ENCODE data around the gene CUL1.

DNA sequence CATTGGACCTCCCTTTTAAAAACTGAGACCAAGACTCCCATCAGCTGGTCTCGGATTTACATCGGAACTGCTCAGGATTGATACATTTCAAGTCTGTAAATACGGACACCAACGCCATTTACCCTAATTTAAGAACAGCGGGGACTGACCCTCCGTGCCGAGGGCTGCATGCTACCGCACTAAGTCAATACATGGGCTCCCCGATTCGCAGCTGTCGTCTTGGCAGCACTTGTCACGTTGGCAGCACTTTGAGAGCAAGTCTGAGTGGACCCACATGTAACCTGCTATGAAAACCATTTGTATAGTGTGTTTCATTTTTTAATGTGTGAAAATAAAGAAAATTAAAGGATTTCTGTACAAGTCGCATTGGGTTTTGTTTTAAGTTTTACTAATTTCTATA, 102.0 kb downstream of the CUL1 start:
- TF ChIP-seq, protein P1, sequence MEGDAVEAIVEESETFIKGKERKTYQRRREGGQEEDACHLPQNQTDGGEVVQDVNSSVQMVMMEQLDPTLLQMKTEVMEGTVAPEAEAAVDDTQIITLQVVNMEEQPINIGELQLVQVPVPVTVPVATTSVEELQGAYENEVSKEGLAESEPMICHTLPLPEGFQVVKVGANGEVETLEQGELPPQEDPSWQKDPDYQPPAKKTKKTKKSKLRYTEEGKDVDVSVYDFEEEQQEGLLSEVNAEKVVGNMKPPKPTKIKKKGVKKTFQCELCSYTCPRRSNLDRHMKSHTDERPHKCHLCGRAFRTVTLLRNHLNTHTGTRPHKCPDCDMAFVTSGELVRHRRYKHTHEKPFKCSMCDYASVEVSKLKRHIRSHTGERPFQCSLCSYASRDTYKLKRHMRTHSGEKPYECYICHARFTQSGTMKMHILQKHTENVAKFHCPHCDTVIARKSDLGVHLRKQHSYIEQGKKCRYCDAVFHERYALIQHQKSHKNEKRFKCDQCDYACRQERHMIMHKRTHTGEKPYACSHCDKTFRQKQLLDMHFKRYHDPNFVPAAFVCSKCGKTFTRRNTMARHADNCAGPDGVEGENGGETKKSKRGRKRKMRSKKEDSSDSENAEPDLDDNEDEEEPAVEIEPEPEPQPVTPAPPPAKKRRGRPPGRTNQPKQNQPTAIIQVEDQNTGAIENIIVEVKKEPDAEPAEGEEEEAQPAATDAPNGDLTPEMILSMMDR (IDR thresholded peaks at IDR 0.05): no peak
- no peak for TF ChIP-seq ZFX (IDR thresholded peaks at IDR 0.05; ENCODE audit: borderline replicate concordance)
